GM04503 (cell line): Measurements from ENCODE around the gene KAZALD1.

ENCODE experiments used
- DNase-seq: peaks from one replicate; pipeline ENCODE4 v3.0.0-alpha.2; 2012; ENCODE audit warnings: low read depth

The KAZALD1 gene

DNA sequence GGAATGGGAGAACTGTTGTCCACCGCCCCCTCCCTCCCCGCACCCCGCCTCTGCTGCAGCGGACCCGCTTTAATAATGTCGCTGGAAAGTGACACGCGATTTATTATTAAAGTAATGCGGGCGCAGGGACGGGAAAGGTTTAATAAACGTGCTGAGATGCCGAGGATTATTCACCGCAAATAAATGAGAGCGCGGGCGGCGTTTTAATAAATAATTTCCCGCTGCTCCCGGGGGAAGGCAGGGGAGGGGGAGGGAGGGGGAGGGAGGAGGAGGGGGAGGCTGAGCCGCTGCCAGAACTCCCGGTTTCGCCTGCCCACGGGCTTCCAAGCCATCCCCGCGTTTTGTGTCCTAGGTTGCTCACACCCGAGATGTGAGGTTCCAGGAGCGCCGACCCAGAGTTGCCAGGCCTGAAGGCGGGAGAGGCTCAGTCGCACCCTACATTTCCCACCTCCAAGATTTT is 5.1 kb downstream of the KAZALD1 start:
- no peak for DNase-seq

DNA sequence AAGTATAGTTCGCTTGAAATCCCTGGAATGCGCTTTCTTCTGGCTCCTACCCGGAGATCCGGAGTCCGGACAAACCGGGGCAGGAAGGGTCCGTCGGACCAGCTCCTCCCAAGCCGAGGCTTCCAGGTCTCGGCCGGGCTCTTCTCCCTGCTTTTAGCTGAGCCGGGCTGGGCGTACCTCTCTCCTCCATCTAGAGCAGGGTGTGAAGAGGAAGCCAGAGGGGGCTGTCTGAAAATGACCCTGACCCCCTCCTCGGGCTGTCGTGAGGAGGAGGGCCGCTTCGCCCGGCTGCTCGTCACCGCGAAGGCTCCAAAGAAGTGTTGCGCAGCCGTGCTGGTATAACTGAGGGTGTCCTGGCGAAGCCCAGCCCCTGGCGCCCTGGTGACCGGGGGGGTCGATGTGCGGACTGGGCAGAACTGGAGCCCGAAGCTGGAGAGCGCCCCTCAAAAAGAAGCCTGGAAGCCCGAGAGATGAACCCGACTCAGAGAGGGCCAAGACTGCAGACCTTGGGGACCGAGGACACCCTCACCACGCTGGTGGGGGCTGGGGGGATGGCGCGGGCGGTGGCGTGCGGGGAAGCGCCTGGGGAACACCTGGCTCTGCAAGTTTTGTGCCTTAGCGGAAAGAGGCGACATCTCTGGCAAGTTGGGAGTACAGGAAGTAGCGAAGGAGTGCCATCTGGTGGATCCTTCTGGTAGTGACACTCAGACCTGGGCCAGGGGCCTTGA is 5.7 kb downstream of the KAZALD1 start:
- no peak for DNase-seq

DNA sequence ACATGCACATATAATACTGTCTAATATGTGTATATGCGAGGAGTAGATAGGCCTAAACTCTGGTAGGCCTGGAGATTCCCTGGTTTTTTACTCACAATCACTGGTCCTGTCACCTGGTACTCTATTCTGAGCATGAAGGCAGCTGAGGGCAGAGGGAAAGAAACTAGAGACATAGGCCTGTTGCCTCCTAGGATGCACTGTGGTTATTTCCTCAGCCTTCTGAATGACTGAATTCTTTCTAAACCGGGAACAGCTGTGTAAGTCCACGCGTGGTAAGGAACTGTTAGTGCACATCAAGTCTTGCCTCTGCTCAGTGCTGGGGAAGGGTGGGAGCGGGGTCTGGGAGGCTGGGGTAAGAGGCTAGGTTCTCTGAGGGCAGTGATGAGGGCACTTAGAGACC is 7.7 kb downstream of the KAZALD1 start:
- DNase-seq = no peak

DNA sequence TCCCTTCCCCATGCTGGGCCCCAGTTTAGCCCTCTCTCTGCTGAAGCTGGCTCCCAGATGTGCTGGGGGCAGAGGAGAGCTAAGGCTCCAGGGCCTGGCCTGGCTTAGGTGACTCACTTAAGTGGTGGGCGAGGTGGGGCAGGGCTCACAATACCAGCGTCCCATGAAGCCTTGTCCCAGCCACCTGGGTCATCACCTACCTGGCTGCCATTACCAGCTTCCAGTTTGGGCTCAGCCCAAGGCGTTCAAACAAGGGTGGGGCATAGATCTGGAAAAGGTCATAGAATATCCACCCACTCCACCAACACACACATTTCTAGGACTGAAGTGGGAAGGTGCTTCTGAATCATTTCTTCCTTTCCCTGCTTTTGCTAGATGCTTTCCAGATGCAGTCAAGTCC is 8.3 kb downstream of the KAZALD1 start:
- no peak for DNase-seq

DNA sequence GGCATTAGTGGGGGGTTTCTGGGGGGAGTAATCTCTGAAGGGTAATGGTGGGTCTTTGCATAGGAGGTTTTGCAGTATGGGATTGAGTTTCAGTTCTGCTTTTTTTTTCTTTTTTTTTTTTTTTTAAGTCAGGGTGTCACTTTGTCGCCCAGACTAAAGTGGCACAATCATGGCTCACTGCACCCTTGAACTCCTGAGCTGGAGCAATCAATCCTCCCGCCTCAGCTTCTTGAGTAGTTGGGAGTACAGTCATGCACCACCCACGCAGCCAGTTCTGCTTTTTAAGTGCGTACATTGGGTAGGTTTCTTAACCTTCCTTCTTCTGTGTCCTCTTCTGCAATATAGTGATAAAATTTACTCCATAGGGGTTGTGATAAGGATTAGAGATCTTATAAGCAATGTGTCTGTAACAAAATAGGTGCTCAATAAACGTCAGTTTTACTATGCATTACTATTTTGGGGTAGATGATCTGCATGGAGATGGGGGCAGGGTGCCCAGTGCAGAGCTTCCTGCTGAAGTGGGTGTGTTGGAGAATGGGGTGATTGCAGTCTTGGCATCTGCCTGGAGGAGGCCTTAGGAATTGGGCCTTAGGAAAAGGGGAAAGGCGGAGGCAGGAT is 9.6 kb downstream of the KAZALD1 start:
- DNase-seq = no peak

DNA sequence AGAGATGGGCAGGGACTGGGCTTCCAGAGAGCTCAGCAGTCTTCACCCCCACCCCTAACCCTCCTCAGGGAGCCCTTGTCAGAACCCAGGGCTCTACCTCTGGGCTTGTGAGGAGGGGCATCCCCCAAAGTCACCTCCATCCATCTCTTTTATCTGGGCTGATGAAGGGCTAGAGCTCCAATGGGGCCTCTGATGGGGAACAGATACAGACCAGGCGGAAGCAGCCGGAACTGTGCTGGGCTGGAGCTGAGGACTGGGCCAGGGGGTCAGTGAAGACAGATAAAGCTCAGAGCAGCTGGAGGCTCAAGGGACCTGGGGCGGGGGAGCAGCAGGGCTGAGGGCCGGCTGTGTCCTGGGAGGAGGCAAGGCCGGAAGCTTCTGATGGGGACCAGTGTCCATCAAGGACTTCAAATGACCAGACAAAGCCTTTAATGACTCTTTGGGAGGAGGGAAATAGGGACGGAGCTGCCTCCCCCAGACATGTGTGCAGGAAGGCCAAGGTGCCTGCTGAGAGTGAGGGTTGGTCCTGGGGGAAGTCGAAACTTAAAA is 10.2 kb downstream of the KAZALD1 start:
- no peak for DNase-seq

DNA sequence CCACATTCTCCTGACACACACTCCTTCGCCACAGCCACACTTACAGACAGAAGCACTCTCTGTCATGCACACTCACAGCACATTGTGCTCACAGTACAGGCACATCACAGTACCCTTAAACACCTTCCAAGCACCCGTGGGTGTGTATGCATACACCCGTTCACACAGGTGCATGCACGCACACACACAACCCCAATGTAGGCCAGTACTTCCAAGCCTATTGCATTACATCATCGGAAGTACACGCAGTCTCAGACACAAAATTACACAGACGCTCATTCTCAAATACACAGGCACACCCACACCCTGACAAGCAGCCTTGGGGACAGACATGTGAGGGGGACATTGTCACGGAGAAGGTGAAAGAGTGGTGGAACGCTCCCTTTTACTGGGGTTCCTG is 11.1 kb downstream of the KAZALD1 start:
- no peak for DNase-seq

DNA sequence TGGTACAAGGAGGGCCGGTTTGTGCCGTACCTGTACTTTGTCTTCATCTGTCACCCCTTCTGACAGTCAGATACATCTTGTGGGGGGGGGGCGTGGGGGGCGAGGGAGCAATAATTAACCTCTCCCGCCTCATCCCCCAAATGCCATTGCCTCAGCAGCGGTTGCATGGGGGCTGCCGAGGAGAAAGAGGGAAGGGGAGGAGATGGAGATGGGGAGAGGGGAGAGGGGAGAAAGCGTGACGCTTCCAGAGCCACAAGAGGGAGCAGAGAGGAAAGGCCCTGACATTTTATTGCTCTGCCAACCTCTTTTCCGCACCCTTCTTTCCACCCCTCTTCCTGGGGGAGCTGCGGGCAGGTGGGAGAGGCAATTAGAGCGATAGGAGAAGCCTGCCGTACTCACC is 11.8 kb downstream of the KAZALD1 start:
- DNase-seq = no peak

DNA sequence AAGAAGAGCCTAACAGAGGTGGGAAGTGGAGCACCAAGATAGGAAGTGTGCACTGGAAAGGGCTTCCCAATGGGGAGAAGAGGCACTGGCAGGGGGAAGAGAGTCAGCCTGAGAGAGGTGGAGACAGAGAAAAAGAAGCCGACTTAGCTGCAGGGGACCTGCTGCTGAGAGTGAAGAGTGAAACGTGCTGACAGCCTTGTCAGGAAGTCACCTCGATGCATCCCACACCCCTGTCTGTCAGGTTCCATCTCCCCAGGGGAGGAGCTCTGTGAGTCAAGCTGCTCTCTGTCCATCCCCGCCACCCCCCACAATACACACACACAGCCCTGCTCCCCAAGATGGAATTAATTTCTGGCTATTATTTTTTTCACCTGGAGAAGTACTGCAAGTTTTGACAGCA is 14.0 kb downstream of the KAZALD1 start:
- DNase-seq = no peak

DNA sequence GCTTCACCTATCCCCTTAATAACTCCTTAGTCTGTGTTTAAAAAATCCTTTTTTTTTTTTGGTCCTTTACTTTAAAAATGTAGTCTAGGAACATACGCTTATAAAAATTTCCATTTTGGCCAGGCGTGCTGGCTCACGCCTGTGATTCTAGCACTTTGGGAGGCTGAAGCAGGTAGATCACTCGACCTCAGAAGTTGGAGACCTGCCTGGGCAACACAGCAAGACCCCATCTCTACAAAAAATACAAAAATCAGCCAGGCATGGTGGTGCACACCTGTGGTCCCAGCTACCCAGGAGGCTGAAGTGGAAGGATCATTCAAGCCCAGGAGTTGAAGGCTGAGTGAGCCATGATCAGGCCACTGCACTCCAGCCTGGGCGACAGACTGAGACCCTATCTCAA is 14.8 kb downstream of the KAZALD1 start:
- no peak for DNase-seq

DNA sequence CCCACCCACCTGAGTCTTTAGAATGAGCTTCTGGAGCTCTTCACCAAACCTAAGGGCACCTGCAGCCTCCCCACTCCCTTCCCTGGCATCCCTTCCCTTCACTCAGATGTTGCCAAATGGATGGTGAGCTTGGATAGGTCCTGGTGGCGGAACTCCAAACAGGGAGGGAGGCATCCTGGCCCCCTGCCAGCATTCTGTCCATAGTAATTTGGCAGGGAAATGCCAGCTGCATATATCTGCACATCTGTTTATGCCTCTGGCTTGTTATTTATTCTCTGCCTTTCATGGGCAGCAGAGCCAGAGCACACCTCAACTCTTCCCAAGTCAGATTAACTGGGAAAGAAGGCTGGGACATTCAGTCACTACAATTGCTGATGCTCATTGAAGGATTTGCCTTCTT is 18.1 kb downstream of the KAZALD1 start:
- no peak for DNase-seq

DNA sequence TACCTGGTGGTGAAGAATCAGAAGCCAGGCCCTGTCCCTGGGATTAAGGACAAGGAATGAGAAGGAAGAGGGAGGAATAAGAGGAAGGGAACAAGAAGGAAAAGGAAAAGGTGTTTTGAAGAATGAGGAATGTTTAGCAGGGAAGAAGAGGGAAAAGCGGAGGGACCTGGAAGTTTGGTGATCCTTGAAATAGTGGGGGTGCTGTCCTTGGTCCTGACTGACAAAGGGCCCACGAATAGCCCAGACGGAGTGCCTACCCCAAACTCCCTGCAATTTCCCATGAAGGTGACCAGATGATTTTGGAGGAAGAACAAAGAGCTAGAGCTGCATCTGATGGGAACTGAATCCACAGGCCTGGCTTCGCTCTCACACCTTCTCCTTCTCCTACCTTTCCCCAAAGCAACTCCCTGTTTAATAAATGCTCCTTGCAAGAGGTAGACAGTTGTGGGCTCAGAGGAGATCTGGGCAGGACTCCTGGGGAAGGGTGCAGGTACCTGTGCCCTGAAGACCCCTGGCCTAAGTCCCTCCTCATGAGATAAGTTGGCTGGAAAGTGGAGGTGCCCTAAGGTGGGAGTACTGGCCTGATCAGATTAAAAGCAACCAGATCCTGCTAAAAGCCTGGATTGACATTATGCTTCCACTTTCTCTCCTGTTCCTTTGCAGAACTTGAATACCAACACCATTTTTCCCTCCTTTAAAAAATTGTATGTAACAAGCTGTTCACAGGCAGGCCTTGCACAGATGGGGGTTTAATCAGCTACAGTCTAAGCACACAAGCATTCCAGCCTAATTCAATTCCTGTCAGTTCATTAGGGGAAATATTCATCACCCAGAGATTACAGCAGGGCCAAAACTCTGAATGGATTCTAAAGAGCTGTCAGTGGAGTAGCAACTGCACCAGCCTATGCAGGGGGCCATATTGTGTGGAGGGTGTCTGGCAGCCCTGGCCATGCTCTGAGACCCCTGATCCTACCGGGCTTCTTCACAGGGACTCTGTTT is 19.4 kb downstream of the KAZALD1 start:
- no peak for DNase-seq

DNA sequence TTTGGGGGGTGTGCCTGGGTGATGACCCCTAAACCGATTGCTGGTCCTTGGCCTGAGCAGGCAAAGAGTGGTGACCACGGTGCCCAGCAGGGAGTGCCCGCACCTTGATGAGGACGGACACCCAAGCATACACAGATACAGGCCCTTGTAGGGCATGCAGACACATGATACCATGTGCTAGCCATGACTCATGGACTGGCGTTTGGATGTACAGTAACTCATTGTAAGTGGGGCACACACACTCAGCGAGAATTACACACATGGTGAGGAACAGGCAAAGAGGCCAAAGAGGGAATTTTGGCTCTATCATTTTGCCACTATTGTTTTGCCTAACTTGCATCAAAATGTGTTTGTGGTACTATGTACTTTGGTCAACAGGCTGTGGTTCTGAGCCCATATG is 24.1 kb downstream of the KAZALD1 start:
- no peak for DNase-seq

DNA sequence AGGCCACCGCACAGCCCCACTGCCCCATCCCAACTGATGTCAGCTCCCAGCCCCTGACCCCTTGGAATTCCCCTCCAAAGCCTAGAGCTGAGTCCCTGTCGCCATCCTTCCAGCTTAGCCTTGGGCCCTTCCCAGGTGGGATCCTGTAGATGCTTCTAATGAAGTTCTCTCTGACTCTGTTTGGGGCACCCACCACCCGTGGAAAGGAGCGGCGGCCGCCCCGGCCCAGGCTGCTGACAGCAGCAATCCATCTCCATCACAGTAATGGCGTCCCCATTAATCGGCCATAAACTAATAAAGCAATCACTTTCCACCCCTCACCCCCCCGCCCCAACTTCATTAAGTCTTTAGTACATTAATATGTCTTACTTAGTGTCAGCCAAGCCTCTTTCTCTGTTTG is 25.6 kb downstream of the KAZALD1 start:
- DNase-seq = no peak

DNA sequence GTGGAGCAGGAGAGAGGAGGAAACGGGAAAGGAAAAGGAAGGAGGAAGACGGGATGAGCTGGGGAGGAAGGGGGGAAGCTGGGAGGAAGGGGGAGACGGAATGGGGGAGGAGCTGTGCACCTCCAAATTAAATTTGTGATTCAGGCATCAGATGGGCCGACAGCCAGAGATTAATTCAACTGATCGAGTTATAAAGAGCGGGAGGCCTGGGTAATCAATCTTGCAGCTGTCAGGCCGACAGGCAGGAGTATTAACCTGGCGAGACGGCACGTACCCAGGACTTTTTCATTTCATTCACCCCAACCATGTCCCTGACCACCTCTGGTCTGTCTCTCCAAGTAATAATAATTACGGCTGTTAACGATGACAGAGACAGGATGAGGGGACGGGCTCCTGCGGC is 26.2 kb downstream of the KAZALD1 start:
- DNase-seq = no peak

DNA sequence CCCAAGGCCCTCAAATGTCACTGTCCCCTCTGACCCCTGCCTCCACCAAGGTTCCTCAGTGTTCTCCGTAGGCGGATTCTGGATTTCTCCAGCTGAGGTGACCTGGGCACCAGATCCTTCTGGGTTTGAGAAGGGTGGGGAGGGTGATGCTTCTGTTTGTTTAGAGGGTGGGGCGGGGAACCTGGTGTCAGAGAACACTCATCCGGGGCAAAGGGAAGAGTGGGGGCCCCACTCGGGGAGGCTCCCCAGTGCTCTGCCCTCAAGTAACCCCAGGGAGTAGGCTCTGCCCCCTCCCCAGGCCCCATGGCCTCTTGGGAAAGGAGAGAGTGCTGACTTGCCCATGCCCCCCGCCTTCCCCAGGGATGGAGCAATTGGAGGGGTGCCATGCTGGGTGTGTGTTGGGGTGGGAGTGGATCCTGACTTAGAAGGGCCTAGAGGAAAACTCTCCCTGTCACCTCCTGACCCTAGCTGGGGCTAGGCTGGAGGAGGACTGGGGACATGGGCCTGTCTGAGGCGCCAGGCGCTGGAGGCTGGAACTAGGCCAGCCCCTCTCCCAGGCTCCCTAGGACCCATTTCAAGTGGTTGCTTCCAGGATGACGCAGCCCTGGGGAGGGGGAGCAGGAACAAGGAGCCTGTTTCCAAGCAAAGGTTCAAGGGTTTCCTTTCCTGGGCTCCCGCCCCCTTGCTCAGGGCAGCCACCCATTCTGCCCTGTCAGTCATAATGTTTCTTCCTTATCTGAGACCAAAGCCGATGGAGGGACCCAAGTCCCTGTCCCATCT is 27.9 kb downstream of the KAZALD1 start:
- no peak for DNase-seq

DNA sequence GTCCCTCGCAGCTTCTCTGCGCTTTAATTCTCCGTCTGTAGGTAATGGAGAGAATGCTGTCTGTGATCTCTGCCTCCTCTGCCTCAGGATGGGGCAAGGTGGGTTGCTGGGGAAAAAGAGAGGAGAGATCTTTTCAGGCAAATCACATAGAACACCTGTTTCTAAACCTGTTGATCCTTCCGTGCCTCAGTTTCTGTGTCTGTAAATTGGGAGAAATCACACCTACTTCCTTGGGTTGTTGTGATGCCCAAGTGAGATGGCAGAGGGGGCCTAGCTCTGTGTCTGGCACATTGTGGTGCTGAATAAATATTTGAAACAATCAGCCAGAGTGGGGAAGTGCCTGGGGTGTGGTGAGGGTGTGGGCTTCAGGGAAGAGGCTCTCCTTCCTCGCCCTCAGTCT is 28.8 kb downstream of the KAZALD1 start:
- DNase-seq = no peak

DNA sequence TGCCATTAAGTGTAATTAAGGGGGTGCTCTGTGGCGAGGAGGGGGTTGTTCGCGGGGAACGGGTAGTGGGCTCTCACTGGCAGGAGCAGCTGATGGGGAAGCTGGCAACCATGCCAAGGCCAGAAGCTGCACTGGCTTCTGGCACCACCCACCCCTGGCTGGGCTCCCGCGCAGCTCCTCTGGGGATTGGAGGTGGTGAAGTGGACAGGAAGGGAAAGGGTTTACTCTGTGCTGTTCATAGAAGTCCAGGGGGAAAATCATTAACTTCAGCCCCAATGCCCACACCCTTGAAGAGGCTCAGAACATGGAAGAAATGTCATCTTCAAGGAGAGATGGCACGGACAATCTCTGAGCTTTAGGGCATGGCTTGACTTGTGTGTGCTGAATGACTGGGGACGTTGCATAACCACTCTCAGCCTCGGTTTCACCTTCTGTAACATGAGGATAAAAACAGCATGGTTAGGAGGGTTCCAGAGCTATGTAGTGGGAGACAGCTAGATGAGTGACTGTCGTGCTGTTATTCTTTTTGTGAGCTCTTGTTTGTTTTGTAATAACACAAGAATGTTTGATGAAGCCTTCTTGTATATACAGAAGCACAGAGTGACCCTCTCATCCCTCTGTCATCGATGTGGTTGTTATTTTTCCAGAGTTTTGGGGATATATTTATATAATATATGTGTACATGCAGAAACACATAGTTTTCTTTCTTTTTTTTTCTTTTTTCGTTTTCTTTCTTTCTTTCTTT is 29.9 kb downstream of the KAZALD1 start:
- DNase-seq = no peak

DNA sequence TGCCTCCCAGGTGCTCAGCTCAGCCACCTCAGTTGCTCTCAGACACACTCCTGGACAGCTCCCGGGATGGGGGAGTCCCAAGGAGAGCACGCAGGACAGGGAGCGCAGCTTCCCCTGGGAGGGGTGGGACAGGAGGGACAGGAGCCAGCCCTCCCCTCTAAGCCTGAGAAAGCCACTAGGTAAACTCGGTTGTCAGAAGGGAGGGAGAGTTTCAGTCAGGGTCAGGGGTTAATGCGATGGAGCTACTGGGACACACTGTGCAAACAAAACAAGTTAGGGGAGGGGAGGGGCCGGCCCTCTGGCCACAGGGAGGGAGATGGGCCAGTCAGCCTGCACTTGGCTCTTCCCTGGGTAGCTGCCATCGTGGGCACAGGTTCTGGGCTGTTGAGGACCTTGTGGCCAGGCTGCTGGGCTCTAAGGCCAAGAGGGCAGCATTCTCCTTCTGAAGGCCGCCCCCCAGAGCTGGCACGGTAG is 31.1 kb downstream of the KAZALD1 start:
- DNase-seq = no peak

DNA sequence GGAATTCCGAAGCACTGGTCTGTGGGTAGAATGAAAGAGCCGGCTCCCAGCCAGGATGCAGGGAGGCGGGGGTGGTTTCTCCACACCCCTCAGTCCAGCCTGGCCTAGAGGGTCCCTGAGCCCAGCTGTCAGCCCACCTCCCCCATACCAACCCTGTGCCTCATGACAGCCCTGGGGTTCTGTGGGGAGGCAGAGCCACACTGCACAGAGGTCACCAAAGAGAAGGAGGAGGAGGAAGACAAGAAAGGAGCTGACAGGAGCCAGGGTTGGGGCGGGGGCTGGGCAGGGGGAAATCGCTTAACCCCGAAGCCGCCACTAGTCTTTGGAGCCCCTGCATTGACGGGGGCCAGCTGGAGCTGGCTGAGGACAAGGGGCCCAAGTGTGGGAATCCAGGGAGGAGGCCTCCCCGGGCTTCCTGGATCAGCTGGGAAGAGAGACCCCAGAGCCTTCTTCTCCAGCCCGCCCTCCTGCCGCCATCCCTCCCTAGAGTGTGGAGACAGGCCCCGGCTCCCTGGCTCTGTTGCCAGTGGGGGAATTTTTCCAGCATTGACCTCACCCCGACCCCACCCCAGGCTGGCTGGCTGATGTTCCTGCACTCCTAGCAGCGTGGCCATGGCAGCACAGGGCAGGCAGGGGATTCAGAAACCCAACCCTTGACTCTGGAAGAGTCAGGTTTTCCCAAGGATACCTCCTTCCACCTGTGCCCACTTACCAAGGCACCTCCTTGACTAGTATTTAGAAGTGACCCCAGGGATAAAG is 32.5 kb downstream of the KAZALD1 start:
- no peak for DNase-seq
